ENCODE data around the gene TRNP1.
A peak's percentile ranks its signal among the peaks of the same experiment; 100 is the strongest.

Gene TRNP1

DNA sequence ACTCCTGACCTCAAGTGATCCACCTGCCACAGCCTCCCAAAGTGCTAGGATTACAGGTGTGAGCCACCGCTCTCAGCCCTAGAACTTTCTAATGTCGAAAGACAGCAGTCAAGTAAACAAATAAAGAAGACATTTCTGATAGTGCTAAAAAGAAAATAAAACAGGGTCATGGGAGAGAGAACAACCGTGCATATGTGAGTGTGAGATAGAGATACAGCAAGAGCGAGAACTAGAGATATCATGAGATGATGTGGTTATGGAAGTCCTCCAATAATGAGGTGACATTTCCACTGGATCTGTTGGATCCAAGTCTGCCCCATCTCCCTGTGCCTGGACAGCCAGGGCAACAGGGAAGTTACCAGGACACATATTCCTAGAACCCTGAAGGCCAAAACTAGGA is 23.7 kb downstream of the TRNP1 start:
- Histone ChIP-seq H3K4me3 (no peak overlapping the region), H3K27ac (no peak overlapping the region)
- TF ChIP-seq, protein P1, sequence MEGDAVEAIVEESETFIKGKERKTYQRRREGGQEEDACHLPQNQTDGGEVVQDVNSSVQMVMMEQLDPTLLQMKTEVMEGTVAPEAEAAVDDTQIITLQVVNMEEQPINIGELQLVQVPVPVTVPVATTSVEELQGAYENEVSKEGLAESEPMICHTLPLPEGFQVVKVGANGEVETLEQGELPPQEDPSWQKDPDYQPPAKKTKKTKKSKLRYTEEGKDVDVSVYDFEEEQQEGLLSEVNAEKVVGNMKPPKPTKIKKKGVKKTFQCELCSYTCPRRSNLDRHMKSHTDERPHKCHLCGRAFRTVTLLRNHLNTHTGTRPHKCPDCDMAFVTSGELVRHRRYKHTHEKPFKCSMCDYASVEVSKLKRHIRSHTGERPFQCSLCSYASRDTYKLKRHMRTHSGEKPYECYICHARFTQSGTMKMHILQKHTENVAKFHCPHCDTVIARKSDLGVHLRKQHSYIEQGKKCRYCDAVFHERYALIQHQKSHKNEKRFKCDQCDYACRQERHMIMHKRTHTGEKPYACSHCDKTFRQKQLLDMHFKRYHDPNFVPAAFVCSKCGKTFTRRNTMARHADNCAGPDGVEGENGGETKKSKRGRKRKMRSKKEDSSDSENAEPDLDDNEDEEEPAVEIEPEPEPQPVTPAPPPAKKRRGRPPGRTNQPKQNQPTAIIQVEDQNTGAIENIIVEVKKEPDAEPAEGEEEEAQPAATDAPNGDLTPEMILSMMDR (IDR thresholded peaks at IDR 0.05): no peak
- DNase-seq (ENCODE audit: low spot score): no peak

GRCh38 chr1:27018316-27018715 is 24.8 kb downstream of the TRNP1 start:
- Histone ChIP-seq H3K27ac (no peak overlapping the region), H3K4me3 (no peak overlapping the region)
- no peak for DNase-seq (ENCODE audit: low spot score)
- TF ChIP-seq, protein P1 (IDR thresholded peaks at IDR 0.05): no peak

GRCh38 chr1:27021354-27022031 is 28.0 kb downstream of the TRNP1 start:
- Histone ChIP-seq H3K27ac (peak overlapping the region in 1 of 2 donors; percentile 35), H3K4me3 (no peak overlapping the region)
- TF ChIP-seq, protein P1 (IDR thresholded peaks at IDR 0.05): no peak
- DNase-seq (ENCODE audit: low spot score): no peak

- no peak overlapping the region for H3K27ac ChIP-seq
- no peak for DNase-seq (ENCODE audit: low spot score)
- TF ChIP-seq, protein P1 (IDR thresholded peaks at IDR 0.05): no peak
- H3K4me3 ChIP-seq: no peak overlapping the region
Measured at GRCh38 chr1:27025718-27026117, 32.2 kb downstream of the TRNP1 start.

DNA sequence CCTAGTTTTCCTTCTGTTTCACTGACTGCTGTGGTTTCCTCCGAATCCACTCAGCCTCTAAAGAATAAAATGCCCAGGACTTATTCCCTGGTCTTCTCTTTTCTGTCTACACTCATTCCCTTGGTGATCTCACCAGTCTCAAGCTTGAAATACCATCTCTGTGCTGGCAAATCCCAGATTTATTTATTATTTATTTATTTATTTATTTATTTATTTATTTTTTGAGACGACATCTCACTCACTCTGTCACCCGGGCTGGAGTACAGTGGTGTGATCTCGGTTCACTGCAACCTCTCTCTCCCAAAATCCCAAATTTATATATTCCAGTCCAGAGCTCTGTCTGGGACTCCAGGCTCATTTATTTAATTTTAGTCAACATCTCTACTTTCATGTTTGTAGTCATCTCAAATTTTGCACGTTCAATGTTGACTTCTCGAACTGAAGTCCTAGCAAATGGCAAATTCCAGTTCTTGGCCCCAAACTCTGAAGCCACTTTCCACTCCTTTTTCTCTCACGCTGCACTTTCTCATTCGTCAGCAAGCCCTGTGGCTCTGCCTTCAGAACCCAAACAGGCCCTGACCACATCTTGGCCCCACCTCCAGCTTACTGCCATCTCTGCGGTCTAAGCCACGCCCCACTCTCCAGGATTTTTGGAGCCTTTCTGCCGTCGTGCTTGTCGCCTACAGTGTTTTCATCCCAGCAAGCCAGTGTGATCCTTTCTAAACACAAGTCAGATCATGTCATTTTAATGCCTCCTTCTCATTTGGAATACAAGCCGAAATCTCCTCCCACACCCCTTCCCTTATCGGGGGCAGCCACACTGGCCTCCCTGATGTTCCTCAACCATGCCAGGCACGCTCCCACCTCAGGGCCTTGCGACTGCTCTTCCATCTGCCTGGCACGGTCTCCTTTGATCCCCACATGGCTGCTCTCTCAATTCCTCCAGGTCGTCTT is 33.4 kb downstream of the TRNP1 start:
- peak; percentile 81 for DNase-seq (ENCODE audit: low spot score)
- peak overlapping the region; percentile 76 to 81 for H3K27ac ChIP-seq
- TF ChIP-seq, protein P1 (IDR thresholded peaks at IDR 0.05): no peak
- no peak overlapping the region for H3K4me3 ChIP-seq

GRCh38 chr1:27027575-27028250 is 34.2 kb downstream of the TRNP1 start:
- TF ChIP-seq, protein P1 (IDR thresholded peaks at IDR 0.05): no peak
- no peak for DNase-seq (ENCODE audit: low spot score)
- no peak overlapping the region for H3K4me3 ChIP-seq
- H3K27ac ChIP-seq: peak overlapping the region; percentile 76 to 81

Measured in coronary artery (tissue), 2 donors.